H9 (cell line): ENCODE data around the gene PAFAH1B2. TPM values are rescaled to one million over a fixed set of nuclear protein-coding genes. Genes with fewer than 3 reads are reported as not detected.

Experiments used
- DNase-seq: peaks from one replicate; pipeline ENCODE4 v3.0.0-alpha.2; 2017
- H2AFZ ChIP-seq: one replicate; pipeline ENCODE4 v1.6.1; 2013; ENCODE audit warnings: mild to moderate bottlenecking, low read length, control low read depth, moderate library complexity
- H2AK5ac ChIP-seq: 2 replicates; pipeline ENCODE4 v1.6.1; 2013; ENCODE audit warnings: low read length, control low read depth, mixed read lengths; ENCODE audit not compliant: insufficient read length
- H2BK120ac ChIP-seq: one replicate; pipeline ENCODE4 v1.6.1; 2013; ENCODE audit warnings: low read depth, mild to moderate bottlenecking, low read length, control low read depth, inconsistent platforms; ENCODE audit not compliant: poor library complexity, severe bottlenecking
- H2BK12ac ChIP-seq: 2 replicates; pipeline ENCODE4 v1.6.1; 2013; ENCODE audit warnings: low read length, control low read depth, mixed read lengths, low read depth; ENCODE audit not compliant: insufficient read length
- H2BK15ac ChIP-seq: 2 replicates; pipeline ENCODE4 v1.6.1; 2013; ENCODE audit warnings: low read depth, low read length, control low read depth
- H2BK20ac ChIP-seq: one replicate; pipeline ENCODE4 v1.6.1; 2013; ENCODE audit warnings: low read depth, mild to moderate bottlenecking, low read length, control low read depth, inconsistent platforms; ENCODE audit not compliant: poor library complexity, severe bottlenecking
- H2BK5ac ChIP-seq: 2 replicates; pipeline ENCODE4 v1.6.1; 2013; ENCODE audit warnings: low read length, control low read depth, mixed read lengths; ENCODE audit not compliant: insufficient read length
- H3K14ac ChIP-seq: 2 replicates; pipeline ENCODE4 v1.6.1; 2013; ENCODE audit warnings: low read length, control low read depth; ENCODE audit not compliant: insufficient read depth
- H3K18ac ChIP-seq: 2 replicates; pipeline ENCODE4 v1.6.1; 2013; ENCODE audit warnings: low read depth, mild to moderate bottlenecking, mixed read lengths, low read length, control low read depth; ENCODE audit not compliant: insufficient read length
- H3K23ac ChIP-seq: 2 replicates; pipeline ENCODE4 v1.6.1; 2013; ENCODE audit warnings: low read length, control low read depth, mixed read lengths, low read depth; ENCODE audit not compliant: insufficient read length
- H3K23me2 ChIP-seq: 2 replicates; pipeline ENCODE4 v1.6.1; 2013; ENCODE audit warnings: low read depth, mild to moderate bottlenecking, mixed read lengths, low read length, control low read depth; ENCODE audit not compliant: insufficient read length, poor library complexity, severe bottlenecking
- H3K27ac ChIP-seq: 2 replicates; pipeline ENCODE4 v1.5.1; 2013; ENCODE audit warnings: low read length, control low read depth, mixed read lengths, low read depth; ENCODE audit not compliant: insufficient read length
- H3K27me3 ChIP-seq: 2 replicates; pipeline ENCODE4 v1.6.1; 2013; ENCODE audit warnings: low read length, control low read depth, inconsistent platforms; ENCODE audit not compliant: insufficient read depth
- H3K4ac ChIP-seq: 2 replicates; pipeline ENCODE4 v1.6.1; 2013; ENCODE audit warnings: low read depth, mild to moderate bottlenecking, control low read depth, inconsistent platforms, low read length, moderate library complexity
- H3K4me1 ChIP-seq: 2 replicates; pipeline ENCODE4 v1.6.1; 2013; ENCODE audit warnings: low read length, control low read depth, inconsistent platforms; ENCODE audit not compliant: insufficient read depth
- H3K4me2 ChIP-seq: 2 replicates; pipeline ENCODE4 v1.6.1; 2013; ENCODE audit warnings: low read length, control low read depth, mixed read lengths; ENCODE audit not compliant: insufficient read length, insufficient read depth
- H3K56ac ChIP-seq: 2 replicates; pipeline ENCODE4 v1.6.1; 2013; ENCODE audit warnings: low read depth, mild to moderate bottlenecking, mixed read lengths, low read length, control low read depth; ENCODE audit not compliant: insufficient read length
- H3K79me1 ChIP-seq: 2 replicates; pipeline ENCODE4 v1.6.1; 2013; ENCODE audit warnings: low read depth, mild to moderate bottlenecking, moderate library complexity, low read length, control low read depth, inconsistent platforms; ENCODE audit not compliant: insufficient read depth, poor library complexity, severe bottlenecking
- H3K79me2 ChIP-seq: 2 replicates; pipeline ENCODE4 v1.6.1; 2013; ENCODE audit warnings: low read length, control low read depth, inconsistent platforms; ENCODE audit not compliant: insufficient read depth
- H3K9ac ChIP-seq: 2 replicates; pipeline ENCODE4 v1.6.1; 2013; ENCODE audit warnings: low read length, control low read depth, mixed read lengths; ENCODE audit not compliant: insufficient read length; ENCODE audit errors: extremely low read depth
- H3K9me3 ChIP-seq: one replicate; pipeline ENCODE4 v1.6.1; 2013; ENCODE audit warnings: low read depth, low read length, inconsistent platforms; ENCODE audit not compliant: control insufficient read depth
- H3T11ph ChIP-seq: one replicate; pipeline ENCODE4 v1.6.1; 2013; ENCODE audit warnings: mild to moderate bottlenecking, low read length, control low read depth, inconsistent platforms
- H4K20me1 ChIP-seq: one replicate; pipeline ENCODE4 v1.6.1; 2013; ENCODE audit not compliant: control insufficient read depth, insufficient read length, insufficient read depth
- H4K5ac ChIP-seq: 2 replicates; pipeline ENCODE4 v1.6.1; 2013; ENCODE audit warnings: low read depth, mild to moderate bottlenecking, mixed read lengths, low read length, control low read depth; ENCODE audit not compliant: insufficient read length
- H4K8ac ChIP-seq: replicated peaks from 2 replicates; pipeline ENCODE4 v1.6.1; 2013; ENCODE audit warnings: low read length, control low read depth, mixed read lengths, low read depth; ENCODE audit not compliant: insufficient read length
- H4K91ac ChIP-seq: 2 replicates; pipeline ENCODE4 v1.6.1; 2013; ENCODE audit warnings: low read depth, mild to moderate bottlenecking, moderate library complexity, mixed read lengths, low read length, control low read depth; ENCODE audit not compliant: insufficient read length
- H3K27ac Mint-ChIP-seq, 3 experiments: 2 replicates in 2 of 3; 3 replicates in 1 of 3; pipeline ENCODE4 v1.8.0; 2020 to 2021; ENCODE audit warnings: mixed read lengths in 3 of 3, mild to moderate bottlenecking in 1 of 3, moderate library complexity in 1 of 3
- H3K27me3 Mint-ChIP-seq: 2 replicates; pipeline ENCODE4 v1.8.0; 2021; ENCODE audit warnings: low read depth, mild to moderate bottlenecking, moderate library complexity, mixed read lengths
- H3K36me3 Mint-ChIP-seq, 3 experiments: 2 replicates in 2 of 3; 3 replicates in 1 of 3; pipeline ENCODE4 v1.8.0; 2020 to 2021; ENCODE audit warnings: low read depth in 3 of 3, mixed read lengths in 3 of 3; ENCODE audit not compliant: insufficient read depth in 1 of 3
- H3K4me1 Mint-ChIP-seq, 2 experiments: 2 replicates each; pipeline ENCODE4 v1.8.0; 2020; ENCODE audit warnings: mixed read lengths in 2 of 2
- H3K4me3 Mint-ChIP-seq, 2 experiments: 2 replicates in 1 of 2; 3 replicates in 1 of 2; pipeline ENCODE4 v1.8.0; 2020 to 2021; ENCODE audit warnings: mild to moderate bottlenecking in 2 of 2, mixed read lengths in 2 of 2, moderate library complexity in 1 of 2
- H3K9me3 Mint-ChIP-seq, 2 experiments: 2 replicates in 1 of 2; 3 replicates in 1 of 2; pipeline ENCODE4 v1.8.0; 2020; ENCODE audit warnings: mild to moderate bottlenecking in 2 of 2, mixed read lengths in 2 of 2, moderate library complexity in 1 of 2
- WGBS: extraction: QIAGEN DNeasy Blood & Tissue Kit; methylation state at CpG from one replicate; pipeline ENCODE4 v1.1.7; 2013; ENCODE audit warnings: missing lambda C conversion rate, low lambda C conversion rate, mixed read lengths; ENCODE audit not compliant: insufficient read length; ENCODE audit errors: extremely low coverage; 5-methylcytosine and 5-hydroxymethylcytosine counted together
- total RNA-seq: library from RNA; stranded (reverse); gene quantifications from 2 replicates; pipeline ENCODE4 v1.2.1, GENCODE V29; 2021
- TF ChIP-seq, protein P1 (sequence below): fragments of 200-600 bp; sonication (generic); conservative IDR thresholded peaks from 3 replicates; pipeline ENCODE4 v1.8.0; 2021; ENCODE audit warnings: antibody characterized with exemption, mild to moderate bottlenecking

The PAFAH1B2 gene
- total RNA-seq, 1 experiment from 2014 or later: 161 TPM

DNA sequence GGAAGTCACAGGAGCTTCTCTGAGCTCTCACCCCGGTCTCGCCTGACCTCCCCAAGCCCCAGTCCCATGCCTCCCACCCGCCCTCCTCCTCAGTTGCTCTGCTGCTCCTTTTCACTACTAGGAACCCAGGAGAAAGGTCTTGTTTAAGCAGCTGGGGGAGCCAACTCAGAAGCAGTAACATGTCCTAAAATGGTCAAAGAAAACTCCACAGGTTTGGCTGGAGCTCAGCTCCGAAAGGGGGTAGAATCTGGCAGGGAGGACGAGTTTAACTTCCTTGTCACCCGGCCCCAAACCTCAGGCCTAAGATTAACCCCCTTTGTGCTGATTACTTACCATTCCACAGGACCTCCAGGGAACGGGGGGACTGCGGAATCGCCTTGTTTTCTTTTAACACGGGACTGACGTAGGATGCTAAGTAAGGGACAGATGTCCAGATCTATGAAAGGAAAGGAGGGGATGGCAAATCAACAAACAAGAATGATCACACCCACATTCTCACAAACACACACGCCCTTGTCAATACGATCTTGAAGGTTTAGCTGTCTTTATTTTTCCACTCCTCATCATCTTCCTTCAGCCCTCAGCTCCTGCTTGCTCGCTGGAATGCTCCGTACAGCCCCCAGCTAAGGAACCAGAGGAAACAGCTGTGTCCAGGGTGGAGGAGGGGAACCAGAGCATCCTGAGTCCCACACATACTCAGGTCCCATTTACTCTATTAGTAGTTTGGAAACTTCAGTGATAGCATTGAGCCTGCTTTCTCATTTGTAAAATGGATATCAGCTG, 74.2 kb downstream of the PAFAH1B2 start:
- Histone ChIP-seq H4K91ac (no peak overlapping the region), H2BK5ac (no peak overlapping the region), H2AFZ (no peak overlapping the region), H3T11ph (no peak overlapping the region), H4K5ac (no peak overlapping the region), H3K9ac (no peak overlapping the region), H3K23me2 (no peaks in the 10 kb centered on the region), H3K14ac (no peak overlapping the region), H4K20me1 (no peaks in the 10 kb centered on the region), H3K4me1 (no peaks in the 10 kb centered on the region), H2BK120ac (no peak overlapping the region), H2AK5ac (no peak overlapping the region), H2BK12ac (no peak overlapping the region), H3K27me3 (no peaks in the 10 kb centered on the region), H4K8ac (no peak overlapping the region), H3K4me2 (no peak overlapping the region), H3K56ac (no peak overlapping the region), H2BK15ac (no peak overlapping the region), H3K9me3 (no peaks in the 10 kb centered on the region), H2BK20ac (no peak overlapping the region), H3K4ac (no peak overlapping the region), H3K27ac (no peak overlapping the region), H3K23ac (no peak overlapping the region), H3K79me1 (no peaks in the 10 kb centered on the region), H3K79me2 (no peaks in the 10 kb centered on the region), H3K18ac (no peak overlapping the region)
- no peaks in the 10 kb centered on the region for H3K27me3 Mint-ChIP-seq
- DNase-seq: no peak
- H3K36me3 Mint-ChIP-seq: peaks cover 9 to 64% (median 35%) of the 10 kb centered on the region in 3 experiments
- no peak overlapping the region for H3K4me3 Mint-ChIP-seq
- no peak overlapping the region; a peak in 1 of 7 replicates for H3K27ac Mint-ChIP-seq
- no CpG with 5 or more reads among the region's 15 CpGs for WGBS
- no peaks in the 10 kb centered on the region for H3K9me3 Mint-ChIP-seq
- peaks cover 6 to 7% of the 10 kb centered on the region in 2 experiments for H3K4me1 Mint-ChIP-seq
- TF ChIP-seq, protein P1, sequence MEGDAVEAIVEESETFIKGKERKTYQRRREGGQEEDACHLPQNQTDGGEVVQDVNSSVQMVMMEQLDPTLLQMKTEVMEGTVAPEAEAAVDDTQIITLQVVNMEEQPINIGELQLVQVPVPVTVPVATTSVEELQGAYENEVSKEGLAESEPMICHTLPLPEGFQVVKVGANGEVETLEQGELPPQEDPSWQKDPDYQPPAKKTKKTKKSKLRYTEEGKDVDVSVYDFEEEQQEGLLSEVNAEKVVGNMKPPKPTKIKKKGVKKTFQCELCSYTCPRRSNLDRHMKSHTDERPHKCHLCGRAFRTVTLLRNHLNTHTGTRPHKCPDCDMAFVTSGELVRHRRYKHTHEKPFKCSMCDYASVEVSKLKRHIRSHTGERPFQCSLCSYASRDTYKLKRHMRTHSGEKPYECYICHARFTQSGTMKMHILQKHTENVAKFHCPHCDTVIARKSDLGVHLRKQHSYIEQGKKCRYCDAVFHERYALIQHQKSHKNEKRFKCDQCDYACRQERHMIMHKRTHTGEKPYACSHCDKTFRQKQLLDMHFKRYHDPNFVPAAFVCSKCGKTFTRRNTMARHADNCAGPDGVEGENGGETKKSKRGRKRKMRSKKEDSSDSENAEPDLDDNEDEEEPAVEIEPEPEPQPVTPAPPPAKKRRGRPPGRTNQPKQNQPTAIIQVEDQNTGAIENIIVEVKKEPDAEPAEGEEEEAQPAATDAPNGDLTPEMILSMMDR: no peak
